PC-9 (cell line): Measurements from ENCODE around the gene DGKE. TPM values are rescaled to one million over a fixed set of nuclear protein-coding genes. Genes with fewer than 3 reads are reported as not detected.

Experiments
- BruUV-seq: library from RNA; stranded (reverse); fragments of 400-500 nt; replicated peaks from 2 replicates; lab custom pipeline; 2021; lab: Mats Ljungman, UMichigan
- CTCF ChIA-PET: fragments of 300-600 bp; sonication (Branson Sonifier 250); formaldehyde crosslinking; loops from one replicate; lab custom pipeline; 2022; ENCODE audit warnings: antibody characterized with exemption; lab: Charles Lee
- POLR2A ChIA-PET: fragments of 300-600 bp; sonication (Branson Sonifier 250); formaldehyde crosslinking; loops from one replicate; lab custom pipeline; 2022; ENCODE audit warnings: antibody characterized with exemption; ENCODE audit not compliant: unreplicated experiment; lab: Charles Lee
- DNase-seq, 2 experiments: peaks; one replicate each; pipeline versions ENCODE4 v3.0.0 to v3.0.0-alpha.2; 2015 to 2022; ENCODE audit warnings: mixed read lengths in 1 of 2
- H2AFZ ChIP-seq: fragments of 200-600 bp; sonication (generic); 2 replicates; pipeline ENCODE4 v1.8.1; 2017; ENCODE audit warnings: antibody characterized with exemption
- H3F3A ChIP-seq: fragments of 200-600 bp; sonication (generic); 2 replicates; pipeline ENCODE4 v1.8.1; 2017; ENCODE audit warnings: antibody characterized with exemption, mild to moderate bottlenecking, low read depth; ENCODE audit not compliant: insufficient read depth
- H3K27ac ChIP-seq: fragments of 200-600 bp; sonication (generic); 2 replicates; pipeline ENCODE4 v1.6.1; 2016; ENCODE audit warnings: mixed run types
- H3K27me3 ChIP-seq: fragments of 200-600 bp; sonication (generic); 2 replicates; pipeline ENCODE4 v1.6.1; 2016; ENCODE audit warnings: low read depth, mixed run types; ENCODE audit not compliant: insufficient read depth
- H3K36me3 ChIP-seq: fragments of 200-600 bp; sonication (generic); 2 replicates; pipeline ENCODE4 v1.6.1; 2016; ENCODE audit warnings: low read depth, mixed run types
- H3K4me1 ChIP-seq: fragments of 200-600 bp; sonication (generic); replicated peaks from 2 replicates; pipeline ENCODE4 v1.6.1; 2016; ENCODE audit warnings: mixed run types; ENCODE audit not compliant: insufficient read depth
- H3K4me2 ChIP-seq: fragments of 200-600 bp; sonication (generic); 2 replicates; pipeline ENCODE4 v1.6.1; 2017; ENCODE audit warnings: mixed run types
- H3K4me3 ChIP-seq: fragments of 200-600 bp; sonication (generic); 2 replicates; pipeline ENCODE4 v1.6.1; 2016; ENCODE audit warnings: mixed run types
- H3K79me2 ChIP-seq: fragments of 200-600 bp; sonication (generic); 2 replicates; pipeline ENCODE4 v1.6.1; 2017; ENCODE audit warnings: low read depth, mixed run types
- H3K9me2 ChIP-seq: fragments of 200-600 bp; sonication (generic); 2 replicates; pipeline ENCODE4 v1.8.1; 2017; ENCODE audit warnings: mild to moderate bottlenecking; ENCODE audit not compliant: insufficient read depth
- H3K9me3 ChIP-seq: fragments of 200-600 bp; sonication (generic); 2 replicates; pipeline ENCODE4 v1.8.1; 2016; ENCODE audit warnings: low read depth; ENCODE audit not compliant: insufficient read depth
- H4K20me1 ChIP-seq: fragments of 200-600 bp; sonication (generic); 2 replicates; pipeline ENCODE4 v1.8.1; 2017; ENCODE audit not compliant: insufficient read depth
- CTCF ChIP-seq: fragments of 200-600 bp; sonication (generic); conservative IDR thresholded peaks from 2 replicates; pipeline ENCODE4 v1.6.1; 2017; ENCODE audit warnings: mixed run types, antibody characterized with exemption, mild to moderate bottlenecking, moderate library complexity
- EZH2 ChIP-seq: fragments of 200-600 bp; sonication (generic); IDR thresholded peaks from 2 replicates; pipeline ENCODE4 v1.8.0; 2017; ENCODE audit warnings: antibody characterized with exemption, low read depth
- intact Hi-C: fragments of 100-400 bp; cut with micrococcal nuclease; formaldehyde crosslinking; loops from one replicate; pipeline ENCODE4 v1.10.0; 2022; ENCODE audit not compliant: unreplicated experiment
- total RNA-seq: library from RNA; stranded (reverse); gene quantifications from 2 replicates; pipeline ENCODE4 v1.2.3, GENCODE V29; 2021

DGKE gene
- total RNA-seq, 1 experiment from 2014 or later: 11.0 TPM

- H3K9me3 ChIP-seq: no peaks in the 10 kb centered on the region
Measured at GRCh38 chr17:56835264-56835585, 1.3 kb downstream of the DGKE start.

GRCh38 chr17:56838687-56839086 is 4.7 kb downstream of the DGKE start:
- Histone ChIP-seq H2AFZ (no peak overlapping the region), H3K27me3 (no peaks in the 10 kb centered on the region), H3K9me2 (no peaks in the 10 kb centered on the region), H3K9me3 (no peaks in the 10 kb centered on the region), H3K4me3 (no peak overlapping the region), H3K36me3 (peaks cover 3% of the 10 kb centered on the region; the same call in 1 of the 2 replicates), H3K27ac (no peak overlapping the region), H4K20me1 (no peaks in the 10 kb centered on the region), H3F3A (no peaks in the 10 kb centered on the region), H3K4me2 (no peak overlapping the region), H3K4me1 (peaks cover 21% of the 10 kb centered on the region), H3K79me2 (peaks cover 24% of the 10 kb centered on the region; the same call in 1 of the 2 replicates)
- ChIA-PET POLR2A (no interaction called here), CTCF (no interaction called here)
- intact Hi-C loops: loop anchor here (5.0 kb wide), 1 partner anchor 59 kb away; no protein-coding TSS in a partner anchor
- no TSS peak for BruUV-seq
- no peak for DNase-seq
- TF ChIP-seq EZH2 (no peak), CTCF (no peak)

More at GRCh38 chr17:56835264-56835585, 1.3 kb downstream of the DGKE start:
- intact Hi-C loops: loop anchor here (5.0 kb wide), 1 partner anchor 62 kb away; no protein-coding TSS in a partner anchor
- peak overlapping the region; percentile 93 for H2AFZ ChIP-seq
- no peaks in the 10 kb centered on the region for H3F3A ChIP-seq
- H4K20me1 ChIP-seq: no peaks in the 10 kb centered on the region
- peak overlapping the region; percentile 96 for H3K4me2 ChIP-seq
- no peak overlapping the region for H3K27ac ChIP-seq
- ChIA-PET CTCF (interaction anchor here (0.6 kb wide), 1 partner anchor 1868 kb away, joined by 15 read pairs; no protein-coding TSS in a partner anchor), POLR2A (no interaction called here)
- H3K27me3 ChIP-seq: no peaks in the 10 kb centered on the region
- BruUV-seq: no TSS peak
- H3K4me1 ChIP-seq: peaks cover 32% of the 10 kb centered on the region
- H3K9me2 ChIP-seq: no peaks in the 10 kb centered on the region
- peak in 1 of 2 experiments; percentile 41 for DNase-seq
- TF ChIP-seq EZH2: no peak
- no peak for TF ChIP-seq CTCF
- 0 out of 2 replicates have a peak, but pooled peaks cover 3% of the 10 kb centered on the region for H3K36me3 ChIP-seq
- peak overlapping the region; percentile 94 for H3K4me3 ChIP-seq
- H3K79me2 ChIP-seq: peaks cover 50% of the 10 kb centered on the region

- no peaks in the 10 kb centered on the region; the same call in 1 of the 2 replicates for H3K36me3 ChIP-seq
- CTCF ChIA-PET: interaction anchor here (0.6 kb wide), 1 partner anchor 247 kb away, joined by 6 read pairs; no protein-coding TSS in a partner anchor
- no peak overlapping the region for H3K27ac ChIP-seq
- POLR2A ChIA-PET: no interaction called here
- BruUV-seq: no TSS peak
- H3K79me2 ChIP-seq: no peaks in the 10 kb centered on the region
- TF ChIP-seq EZH2 (no peak), CTCF (no peak)
- H3K9me3 ChIP-seq: no peaks in the 10 kb centered on the region
- H3K4me2 ChIP-seq: no peak overlapping the region
- no peaks in the 10 kb centered on the region for H3F3A ChIP-seq
- no peaks in the 10 kb centered on the region for H3K9me2 ChIP-seq
- intact Hi-C loops: no loop called here
- no peaks in the 10 kb centered on the region for H3K27me3 ChIP-seq
- no peaks in the 10 kb centered on the region for H3K4me1 ChIP-seq
- no peak overlapping the region for H2AFZ ChIP-seq
- no peak overlapping the region for H3K4me3 ChIP-seq
- no peaks in the 10 kb centered on the region for H4K20me1 ChIP-seq
- DNase-seq: no peak
Measured at GRCh38 chr17:56842577-56842976, 8.6 kb downstream of the DGKE start.
